DLD1 (cell line): Measurements from ENCODE around the gene LRRC25.

Source experiments
- in situ Hi-C: cut with HindIII; loops from 2 replicates; pipeline ENCODE4 v1.10.0; 2017; ENCODE audit warnings: low sequenced_read_pairs

The LRRC25 gene

GRCh38 chr19:18425515-18426415 lies 28.3 kb upstream of the LRRC25 start:
- in situ Hi-C loops: no loop called here

- in situ Hi-C loops: no loop called here
These were observed 27.6 kb upstream of the LRRC25 start for GRCh38 chr19:18424890-18425514.

GRCh38 chr19:18424122-18424889 lies 26.9 kb upstream of the LRRC25 start:
- in situ Hi-C loops: no loop called here

DNA sequence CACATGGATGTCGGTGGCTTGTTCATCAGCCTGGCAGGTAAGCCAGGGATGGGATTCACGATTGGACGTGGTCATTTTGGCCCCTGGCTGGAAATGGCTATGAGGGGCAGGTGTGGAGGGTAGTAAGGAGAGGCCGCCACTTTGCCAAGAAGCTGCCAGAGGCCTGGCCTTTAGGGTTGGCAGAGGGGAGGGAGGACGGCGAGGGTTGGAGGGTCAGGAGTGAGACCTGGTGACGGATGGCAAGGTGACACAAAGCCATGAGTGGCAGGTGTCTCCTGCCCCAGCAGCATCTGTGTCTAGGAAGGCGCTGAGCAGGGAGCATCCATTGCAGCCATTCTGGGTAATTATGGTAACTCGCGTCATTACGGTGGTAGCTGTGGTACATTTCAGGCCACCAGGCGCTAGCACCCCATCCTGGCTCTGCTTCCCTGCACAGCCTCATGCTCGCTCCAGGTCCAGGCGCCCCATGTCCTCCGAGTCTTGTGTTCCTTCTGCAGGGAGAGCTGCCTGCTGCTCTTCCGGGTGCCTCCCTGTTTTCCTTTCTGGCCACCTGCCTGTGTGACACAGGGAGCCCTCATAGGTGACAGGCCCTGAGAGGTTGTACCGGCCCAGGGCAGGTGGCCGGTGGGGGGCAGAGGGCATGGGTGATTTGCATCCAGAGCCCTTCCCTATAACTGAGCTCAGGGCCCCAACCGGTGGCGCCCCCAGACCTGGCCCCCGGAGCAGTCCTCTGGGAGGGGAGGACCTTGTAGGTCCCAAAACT lies 26.0 kb upstream of the LRRC25 start:
- in situ Hi-C loops: no loop called here

- in situ Hi-C loops: no loop called here
These were observed 25.2 kb upstream of the LRRC25 start for GRCh38 chr19:18422530-18423191.

- in situ Hi-C loops: no loop called here
These were observed 24.0 kb upstream of the LRRC25 start for GRCh38 chr19:18421371-18421959.

GRCh38 chr19:18420930-18421329 lies 23.5 kb upstream of the LRRC25 start:
- in situ Hi-C loops: no loop called here

GRCh38 chr19:18419699-18420460 lies 22.5 kb upstream of the LRRC25 start:
- in situ Hi-C loops: no loop called here

- in situ Hi-C loops: no loop called here
These were observed 21.8 kb upstream of the LRRC25 start, which contains the start of gene SSBP4 for GRCh38 chr19:18419195-18419698. Gene SSBP4 (plus strand): TSS chr19:18419398. CDS start chr19:18419649, 251 bp downstream.

DNA sequence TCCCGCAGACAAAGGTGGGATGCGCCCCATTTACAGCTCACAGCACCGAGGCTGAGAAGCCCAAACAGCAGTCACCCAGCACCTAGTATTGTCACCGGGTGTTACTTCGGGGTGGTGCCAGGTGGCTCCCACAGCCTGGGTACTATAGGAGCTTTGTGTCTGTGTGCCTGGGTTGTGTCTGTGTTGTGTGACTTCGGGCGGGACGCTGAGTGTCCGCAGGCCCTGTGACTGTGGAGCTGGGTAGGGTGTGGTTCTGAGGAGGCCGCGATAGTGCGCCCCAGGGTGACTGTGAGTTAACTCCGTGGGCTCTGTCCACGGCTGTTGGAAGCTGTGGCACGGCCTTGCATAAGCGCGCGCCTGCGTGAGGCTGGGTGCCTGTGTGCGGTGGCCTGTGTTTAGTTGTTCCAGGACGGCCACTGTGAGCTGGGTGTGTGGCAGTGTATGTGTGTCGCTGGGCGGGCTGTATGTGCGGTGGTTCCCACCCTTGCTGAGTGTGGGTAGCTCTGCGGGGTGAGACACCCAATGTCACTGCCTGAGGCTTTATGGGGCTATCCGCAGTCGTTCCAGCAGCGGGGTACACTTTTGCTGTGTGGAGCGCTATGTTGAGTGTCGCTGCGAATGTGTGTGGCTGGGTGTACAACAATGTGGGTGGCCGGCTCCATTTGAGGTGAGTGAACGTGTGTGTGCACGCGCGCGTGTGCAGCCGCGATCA lies 21.2 kb upstream of the LRRC25 start:
- in situ Hi-C loops: no loop called here

DNA sequence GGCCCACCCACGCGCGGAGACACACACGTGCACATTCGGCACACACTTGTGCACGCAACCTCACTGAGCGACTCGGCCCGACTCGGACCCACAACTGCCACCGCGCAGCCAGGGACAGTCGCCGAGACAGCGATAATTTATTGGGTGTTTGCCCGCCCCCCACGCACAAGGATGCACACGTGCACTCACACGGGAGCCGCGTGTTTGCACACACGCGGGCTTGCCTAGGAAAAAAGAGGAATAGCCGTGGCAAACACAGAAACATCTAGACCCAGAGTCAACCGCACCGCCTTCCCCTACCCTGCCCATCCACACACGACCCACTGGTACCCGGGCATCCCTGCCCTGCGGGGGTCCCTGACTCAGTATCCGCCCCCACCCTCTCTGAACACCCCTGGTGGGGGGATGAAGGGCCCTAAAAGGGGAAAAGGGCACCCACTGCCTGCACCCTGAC lies 20.6 kb upstream of the LRRC25 start:
- in situ Hi-C loops: no loop called here

GRCh38 chr19:18417250-18418028 lies 20.0 kb upstream of the LRRC25 start:
- in situ Hi-C loops: no loop called here

- in situ Hi-C loops: no loop called here
These were observed 19.4 kb upstream of the LRRC25 start for GRCh38 chr19:18416778-18417249.

DNA sequence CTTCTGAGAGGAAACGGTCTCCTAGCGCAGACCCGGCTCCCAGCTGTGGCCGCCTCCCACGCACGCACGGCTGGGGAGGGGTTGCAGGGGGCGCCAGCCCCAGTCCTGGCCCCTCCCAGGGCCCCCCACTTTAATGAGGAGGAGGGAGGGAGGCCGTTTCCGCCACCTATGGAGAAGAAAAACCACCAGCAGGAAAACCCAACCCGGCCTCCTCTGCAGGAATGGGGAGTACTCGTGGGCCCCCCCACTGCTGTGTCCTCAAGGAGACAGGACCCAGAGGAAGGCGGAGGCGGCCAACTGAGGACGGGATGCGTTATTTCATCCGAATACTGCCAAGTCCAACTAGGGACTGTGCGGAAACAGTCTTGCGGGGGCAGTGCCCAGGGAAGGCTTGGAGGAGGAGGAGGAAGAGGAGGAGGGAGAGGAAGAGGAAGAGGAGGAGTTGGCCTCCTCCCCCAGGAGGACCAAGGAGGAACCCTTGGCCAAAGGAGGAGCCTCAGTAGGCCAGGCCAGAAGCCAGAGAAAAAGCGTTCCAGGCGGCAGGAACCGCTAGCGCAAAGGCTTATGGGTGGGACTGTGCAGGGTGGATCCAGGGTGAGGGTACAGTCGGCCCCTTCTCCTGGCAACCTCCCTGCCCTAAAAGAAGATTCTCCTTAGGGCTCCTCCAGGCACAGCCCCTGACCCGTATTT lies 17.9 kb upstream of the LRRC25 start:
- in situ Hi-C loops: no loop called here

DNA sequence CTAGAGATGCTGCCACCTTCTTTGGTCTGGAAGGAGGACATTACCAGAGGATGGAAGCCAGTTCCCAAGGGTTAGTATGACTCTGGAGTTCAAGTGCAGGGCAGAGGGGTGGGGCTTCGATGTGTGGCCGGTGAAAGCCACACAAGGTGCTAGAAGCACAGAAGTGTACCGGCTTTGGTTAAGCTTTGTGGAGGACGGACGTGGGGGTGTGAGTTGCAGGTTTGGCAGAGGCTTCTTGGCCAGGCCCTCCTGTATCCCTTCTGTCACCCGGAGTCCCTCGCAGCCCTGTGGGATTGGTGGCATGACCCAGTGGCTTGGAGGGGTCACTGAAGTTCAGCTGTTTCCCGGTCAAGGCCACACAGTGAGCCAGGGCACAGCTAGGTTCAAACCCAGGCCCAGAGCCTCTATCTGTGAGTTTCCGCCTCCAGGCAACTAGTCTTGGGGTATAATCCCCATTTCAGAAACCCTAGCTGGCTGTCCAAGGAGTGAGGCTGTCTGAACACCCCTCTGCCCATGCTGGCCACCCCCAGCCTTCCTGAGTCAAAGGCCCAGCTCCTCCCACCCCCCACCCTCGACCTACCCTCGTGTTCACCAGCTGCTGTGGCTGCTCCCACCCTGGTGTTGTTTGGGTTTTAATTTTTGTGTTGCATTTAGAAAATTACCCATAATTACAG lies 17.2 kb upstream of the LRRC25 start:
- in situ Hi-C loops: no loop called here

- in situ Hi-C loops: no loop called here
These were observed 15.3 kb upstream of the LRRC25 start for GRCh38 chr19:18412610-18413239.
